DND-41 (cell line): ENCODE data around the gene DCTPP1.

Experiments used
- CTCF ChIP-seq: IDR thresholded peaks from 2 replicates; pipeline ENCODE4 v1.5.1; 2012; ENCODE audit warnings: borderline replicate concordance, low read length, moderate library complexity, mild to moderate bottlenecking; ENCODE audit not compliant: poor library complexity, severe bottlenecking; ENCODE audit errors: extremely low read depth
- EZH2 ChIP-seq: IDR thresholded peaks from 3 replicates; pipeline ENCODE4 v1.6.1; 2012; ENCODE audit warnings: borderline replicate concordance, low read depth, mild to moderate bottlenecking, moderate library complexity, low read length, inconsistent platforms; ENCODE audit not compliant: severe bottlenecking

GRCh38 chr16:30406795-30407101 lies 23.1 kb downstream of the DCTPP1 start:
- no peak for TF ChIP-seq CTCF
- TF ChIP-seq EZH2 = no peak
